ENCODE results near the gene FGF12.
A peak's percentile ranks its signal among the peaks of the same experiment; 100 is the strongest.

DNA sequence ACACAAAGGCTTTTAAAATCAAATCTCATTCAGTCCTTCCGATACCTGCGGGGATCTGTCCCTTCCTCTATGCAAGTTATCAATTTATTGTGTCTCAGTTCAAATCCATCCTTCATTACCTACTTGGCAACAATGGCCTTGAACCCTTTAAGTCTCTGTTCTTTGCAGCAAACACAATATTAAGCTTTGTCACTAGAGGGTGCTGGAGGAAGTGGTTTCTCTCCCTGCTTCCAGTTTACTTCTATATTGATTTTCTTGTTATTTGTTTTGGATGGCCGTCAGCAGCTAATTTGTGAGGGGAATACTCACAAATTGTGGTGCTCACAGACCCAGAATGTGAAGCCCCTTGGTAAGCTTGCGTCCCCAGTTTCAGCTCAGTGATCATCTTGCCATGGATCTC is 278.3 kb downstream of the FGF12 start:
- TF ChIP-seq EZH2 (IDR thresholded peaks at IDR 0.05), result no peak
- TF ChIP-seq, protein P1, sequence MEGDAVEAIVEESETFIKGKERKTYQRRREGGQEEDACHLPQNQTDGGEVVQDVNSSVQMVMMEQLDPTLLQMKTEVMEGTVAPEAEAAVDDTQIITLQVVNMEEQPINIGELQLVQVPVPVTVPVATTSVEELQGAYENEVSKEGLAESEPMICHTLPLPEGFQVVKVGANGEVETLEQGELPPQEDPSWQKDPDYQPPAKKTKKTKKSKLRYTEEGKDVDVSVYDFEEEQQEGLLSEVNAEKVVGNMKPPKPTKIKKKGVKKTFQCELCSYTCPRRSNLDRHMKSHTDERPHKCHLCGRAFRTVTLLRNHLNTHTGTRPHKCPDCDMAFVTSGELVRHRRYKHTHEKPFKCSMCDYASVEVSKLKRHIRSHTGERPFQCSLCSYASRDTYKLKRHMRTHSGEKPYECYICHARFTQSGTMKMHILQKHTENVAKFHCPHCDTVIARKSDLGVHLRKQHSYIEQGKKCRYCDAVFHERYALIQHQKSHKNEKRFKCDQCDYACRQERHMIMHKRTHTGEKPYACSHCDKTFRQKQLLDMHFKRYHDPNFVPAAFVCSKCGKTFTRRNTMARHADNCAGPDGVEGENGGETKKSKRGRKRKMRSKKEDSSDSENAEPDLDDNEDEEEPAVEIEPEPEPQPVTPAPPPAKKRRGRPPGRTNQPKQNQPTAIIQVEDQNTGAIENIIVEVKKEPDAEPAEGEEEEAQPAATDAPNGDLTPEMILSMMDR (IDR thresholded peaks at IDR 0.05), result peak; percentile 51
